ENCODE measurements around the gene MXD3.

DNA sequence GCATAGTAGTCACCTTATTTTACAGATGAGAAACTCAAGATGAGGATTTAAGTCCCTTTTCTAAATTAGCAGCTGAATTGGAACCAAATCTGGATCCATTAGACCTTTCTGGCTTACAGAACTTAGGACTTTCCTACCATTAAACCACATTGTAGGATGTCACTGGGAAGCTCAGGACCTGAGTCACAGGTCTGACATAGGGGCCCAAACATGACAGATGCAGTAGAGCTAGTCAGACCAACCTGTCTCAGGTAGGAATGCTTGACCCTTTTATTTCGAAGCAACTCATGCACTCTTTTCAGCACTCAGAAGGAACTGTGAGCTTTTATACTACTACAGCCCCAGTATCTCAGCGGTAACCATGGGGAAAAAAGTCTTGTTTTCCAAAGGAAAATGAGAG is 10.7 kb downstream of the MXD3 start:
- no peak for TF ChIP-seq POLR2A (IDR thresholded peaks at IDR 0.05)
- TF ChIP-seq, protein P1, sequence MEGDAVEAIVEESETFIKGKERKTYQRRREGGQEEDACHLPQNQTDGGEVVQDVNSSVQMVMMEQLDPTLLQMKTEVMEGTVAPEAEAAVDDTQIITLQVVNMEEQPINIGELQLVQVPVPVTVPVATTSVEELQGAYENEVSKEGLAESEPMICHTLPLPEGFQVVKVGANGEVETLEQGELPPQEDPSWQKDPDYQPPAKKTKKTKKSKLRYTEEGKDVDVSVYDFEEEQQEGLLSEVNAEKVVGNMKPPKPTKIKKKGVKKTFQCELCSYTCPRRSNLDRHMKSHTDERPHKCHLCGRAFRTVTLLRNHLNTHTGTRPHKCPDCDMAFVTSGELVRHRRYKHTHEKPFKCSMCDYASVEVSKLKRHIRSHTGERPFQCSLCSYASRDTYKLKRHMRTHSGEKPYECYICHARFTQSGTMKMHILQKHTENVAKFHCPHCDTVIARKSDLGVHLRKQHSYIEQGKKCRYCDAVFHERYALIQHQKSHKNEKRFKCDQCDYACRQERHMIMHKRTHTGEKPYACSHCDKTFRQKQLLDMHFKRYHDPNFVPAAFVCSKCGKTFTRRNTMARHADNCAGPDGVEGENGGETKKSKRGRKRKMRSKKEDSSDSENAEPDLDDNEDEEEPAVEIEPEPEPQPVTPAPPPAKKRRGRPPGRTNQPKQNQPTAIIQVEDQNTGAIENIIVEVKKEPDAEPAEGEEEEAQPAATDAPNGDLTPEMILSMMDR (IDR thresholded peaks at IDR 0.05), result no peak
